Endothelial cell of umbilical vein (primary cell): ENCODE measurements around the gene GPAM. TPM values are rescaled to one million over a fixed set of nuclear protein-coding genes. Genes with fewer than 3 reads are reported as not detected.

ENCODE experiments used
- BruUV-seq: library from RNA; stranded (reverse); fragments of 400-500 nt; replicated peaks from 2 replicates; lab custom pipeline; 2021; lab: Mats Ljungman, UMichigan
- CTCF ChIA-PET: fragments of 300-600, 350-600 bp; sonication (Branson Sonifier 250); formaldehyde crosslinking; loops from one replicate; lab custom pipeline; 2021; ENCODE audit warnings: antibody characterized with exemption, inconsistent platforms; lab: Charles Lee
- POLR2A ChIA-PET: fragments of 300-600, 350-600 bp; sonication (Branson Sonifier 250); formaldehyde crosslinking; loops from one replicate; lab custom pipeline; 2021; ENCODE audit warnings: antibody characterized with exemption, inconsistent platforms; lab: Charles Lee
- DNase-seq: peaks from one replicate; pipeline ENCODE4 v3.0.0-alpha.2; 2011; ENCODE audit warnings: low read depth, low spot score
- FAIRE-seq: peaks from 2 replicates; lab custom pipeline; 2011; peaks lifted over from hg19 to GRCh38; lab: Jason Lieb, UNC
- H2AFZ ChIP-seq: 2 replicates; pipeline ENCODE4 v1.6.0; 2012; ENCODE audit warnings: low read depth, low read length, control low read depth, inconsistent platforms
- H3K27ac ChIP-seq: 2 replicates; pipeline ENCODE4 v1.5.1; 2011; ENCODE audit warnings: low read depth, mild to moderate bottlenecking, control low read depth, low read length, moderate library complexity; ENCODE audit not compliant: insufficient read depth
- H3K27me3 ChIP-seq, 2 experiments: 2 replicates each; pipeline versions ENCODE4 v1.6.0 to v1.6.1; 2011; ENCODE audit warnings: low read length in 2 of 2, mixed read lengths in 1 of 2; ENCODE audit not compliant: control insufficient read depth in 2 of 2, insufficient read depth in 2 of 2
- H3K36me3 ChIP-seq, 2 experiments: 2 replicates in 1 of 2; 3 replicates in 1 of 2; pipeline ENCODE4 v1.5.1; 2011; ENCODE audit warnings: low read length in 2 of 2, mild to moderate bottlenecking in 1 of 2, moderate library complexity in 1 of 2; ENCODE audit not compliant: control insufficient read depth in 2 of 2, insufficient read depth in 2 of 2; ENCODE audit errors: extremely low read depth in 1 of 2
- H3K4me1 ChIP-seq: 3 replicates; pipeline ENCODE4 v1.5.1; 2011; ENCODE audit warnings: mild to moderate bottlenecking, low read length; ENCODE audit not compliant: control insufficient read depth, insufficient read depth; ENCODE audit errors: extremely low read depth
- H3K4me2 ChIP-seq: 2 replicates; pipeline ENCODE4 v1.6.1; 2011; ENCODE audit warnings: low read length, control low read depth, mixed read lengths; ENCODE audit not compliant: insufficient read depth
- H3K4me3 ChIP-seq, 3 experiments: fragments of 200-600 bp in 1 of 3; sonication (generic), shearing (Covaris generic) in 1 of 3; replicated peaks in 1 of 3; 2 replicates each; pipeline ENCODE4 v1.5.1; 2011 to 2016; ENCODE audit warnings: control low read depth in 3 of 3, low read length in 3 of 3, mild to moderate bottlenecking in 2 of 3, inconsistent platforms in 1 of 3, low read depth in 1 of 3, moderate library complexity in 1 of 3; ENCODE audit not compliant: insufficient read depth in 1 of 3
- H3K79me2 ChIP-seq: 2 replicates; pipeline ENCODE4 v1.6.0; 2012; ENCODE audit warnings: low read length, inconsistent platforms; ENCODE audit not compliant: control insufficient read depth, insufficient read depth
- H3K9ac ChIP-seq: replicated peaks from 2 replicates; pipeline ENCODE3; 2011; ENCODE audit warnings: low read length, control low read depth; ENCODE audit not compliant: insufficient read depth; ENCODE audit errors: extremely low read depth
- H3K9me1 ChIP-seq: replicated peaks from 3 replicates; pipeline ENCODE4 v1.6.0; 2011; ENCODE audit warnings: mild to moderate bottlenecking, low read length; ENCODE audit not compliant: control insufficient read depth, insufficient read depth; ENCODE audit errors: extremely low read depth
- H3K9me3 ChIP-seq: replicated peaks from 2 replicates; pipeline ENCODE4 v1.5.1; 2012; ENCODE audit warnings: low read length, inconsistent platforms; ENCODE audit not compliant: control insufficient read depth, insufficient read depth
- H4K20me1 ChIP-seq: replicated peaks from 2 replicates; pipeline ENCODE3; 2011; ENCODE audit warnings: mild to moderate bottlenecking, low read length; ENCODE audit not compliant: control insufficient read depth, insufficient read depth; ENCODE audit errors: extremely low read depth
- EZH2 ChIP-seq: IDR thresholded peaks from 2 replicates; pipeline ENCODE4 v1.6.1; 2012; ENCODE audit warnings: borderline replicate concordance, low read depth, mild to moderate bottlenecking, moderate library complexity, low read length, inconsistent platforms; ENCODE audit not compliant: severe bottlenecking
- FOS ChIP-seq: IDR thresholded peaks from 2 replicates; pipeline ENCODE4 v1.6.1; 2011; ENCODE audit warnings: mild to moderate bottlenecking, low read length, moderate library complexity, borderline replicate concordance; ENCODE audit not compliant: insufficient read depth
- GATA2 ChIP-seq: IDR thresholded peaks from 2 replicates; pipeline ENCODE4 v1.7.0; 2011; ENCODE audit warnings: low read depth, mild to moderate bottlenecking, moderate library complexity, mixed read lengths, low read length; ENCODE audit not compliant: insufficient read length, insufficient read depth
- JUN ChIP-seq: IDR thresholded peaks from 2 replicates; pipeline ENCODE4 v1.6.1; 2011; ENCODE audit warnings: borderline replicate concordance, low read depth; ENCODE audit not compliant: insufficient read length, insufficient read depth
- MYC ChIP-seq: IDR thresholded peaks from one replicate; pipeline ENCODE4 v1.6.1; 2011; ENCODE audit warnings: mild to moderate bottlenecking, low read depth, low read length
- POLR2A ChIP-seq: IDR thresholded peaks from 2 replicates; pipeline ENCODE4 v1.6.1; 2012; ENCODE audit warnings: low read depth, mild to moderate bottlenecking, control low read depth, low read length
- POLR2AphosphoS5 ChIP-seq: IDR thresholded peaks from 2 replicates; pipeline ENCODE4 v1.6.1; 2012; ENCODE audit warnings: low read depth, mild to moderate bottlenecking, control low read depth, low read length, moderate library complexity; ENCODE audit not compliant: insufficient read depth
- dilution Hi-C: fragments of 300-500 bp; cut with MboI; formaldehyde crosslinking; loops from one replicate; pipeline ENCODE4 v1.15.0; 2019; ENCODE audit warnings: low sequenced_read_pairs; ENCODE audit not compliant: extremely low pct_ligation_motif_present
- intact Hi-C: fragments of 100-400 bp; cut with micrococcal nuclease; formaldehyde crosslinking; loops from one replicate; pipeline ENCODE4 v1.10.0; 2022
- polyA plus RNA-seq, 4 experiments: library from polyadenylated mRNA; depleted of rRNA in 3 of 4; stranded (reverse) in 3 of 4; unstranded in 1 of 4; fragments of >200 nt; gene quantifications; 2 replicates each; pipeline versions ENCODE4 v1.2.1 to v1.2.3, GENCODE V29; 2011 to 2012; ENCODE audit warnings: missing spikeins in 1 of 4
- total RNA-seq: library from RNA; stranded (reverse); gene quantifications from 2 replicates; pipeline ENCODE4 v1.2.3, GENCODE V29; 2021
- TF ChIP-seq, protein P1 (sequence below), 2 donors: IDR thresholded peaks; 1 replicate in 1 of 2; 2 replicates in 1 of 2; pipeline ENCODE4 v1.5.1; 2011; ENCODE audit warnings: low read length in 2 of 2, mild to moderate bottlenecking in 2 of 2, moderate library complexity in 2 of 2, control low read depth in 1 of 2, inconsistent platforms in 1 of 2, low read depth in 1 of 2; ENCODE audit not compliant: insufficient read depth in 1 of 2; ENCODE audit errors: extremely low read depth in 1 of 2
- TF ChIP-seq, protein P2 (sequence below): IDR thresholded peaks from 2 replicates; pipeline ENCODE4 v1.6.1; 2011; ENCODE audit not compliant: insufficient read depth, insufficient read length

Gene GPAM
- total and polyA plus RNA-seq, 2 donors (not counting 3 experiments of a cell fraction or from before 2014, with no cell fraction given) = 3.4 to 9.7 TPM

- Histone ChIP-seq H3K4me1 (no peaks in the 10 kb centered on the region), H2AFZ (no peak overlapping the region), H3K79me2 (no peaks in the 10 kb centered on the region), H3K27me3 (no peaks in the 10 kb centered on the region), H3K36me3 (no peaks in the 10 kb centered on the region), H3K4me3 (no peak overlapping the region), H3K9me1 (no peaks in the 10 kb centered on the region), H3K27ac (no peak overlapping the region), H3K9me3 (no peaks in the 10 kb centered on the region), H4K20me1 (no peaks in the 10 kb centered on the region), H3K9ac (no peak overlapping the region), H3K4me2 (no peak overlapping the region)
- ChIA-PET POLR2A (no interaction called here), CTCF (no interaction called here)
- TF ChIP-seq POLR2AphosphoS5 (no peak), EZH2 (no peak), GATA2 (no peak), POLR2A (no peak), FOS (no peak), JUN (no peak), MYC (no peak)
- TF ChIP-seq, protein P1, sequence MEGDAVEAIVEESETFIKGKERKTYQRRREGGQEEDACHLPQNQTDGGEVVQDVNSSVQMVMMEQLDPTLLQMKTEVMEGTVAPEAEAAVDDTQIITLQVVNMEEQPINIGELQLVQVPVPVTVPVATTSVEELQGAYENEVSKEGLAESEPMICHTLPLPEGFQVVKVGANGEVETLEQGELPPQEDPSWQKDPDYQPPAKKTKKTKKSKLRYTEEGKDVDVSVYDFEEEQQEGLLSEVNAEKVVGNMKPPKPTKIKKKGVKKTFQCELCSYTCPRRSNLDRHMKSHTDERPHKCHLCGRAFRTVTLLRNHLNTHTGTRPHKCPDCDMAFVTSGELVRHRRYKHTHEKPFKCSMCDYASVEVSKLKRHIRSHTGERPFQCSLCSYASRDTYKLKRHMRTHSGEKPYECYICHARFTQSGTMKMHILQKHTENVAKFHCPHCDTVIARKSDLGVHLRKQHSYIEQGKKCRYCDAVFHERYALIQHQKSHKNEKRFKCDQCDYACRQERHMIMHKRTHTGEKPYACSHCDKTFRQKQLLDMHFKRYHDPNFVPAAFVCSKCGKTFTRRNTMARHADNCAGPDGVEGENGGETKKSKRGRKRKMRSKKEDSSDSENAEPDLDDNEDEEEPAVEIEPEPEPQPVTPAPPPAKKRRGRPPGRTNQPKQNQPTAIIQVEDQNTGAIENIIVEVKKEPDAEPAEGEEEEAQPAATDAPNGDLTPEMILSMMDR (IDR thresholded peaks at IDR 0.05; ENCODE audit: extremely low read depth in 1 of 2, insufficient read depth in 1 of 2, low read depth in 1 of 2, low read length in 2 of 2) = no peak
- TF ChIP-seq, protein P2, sequence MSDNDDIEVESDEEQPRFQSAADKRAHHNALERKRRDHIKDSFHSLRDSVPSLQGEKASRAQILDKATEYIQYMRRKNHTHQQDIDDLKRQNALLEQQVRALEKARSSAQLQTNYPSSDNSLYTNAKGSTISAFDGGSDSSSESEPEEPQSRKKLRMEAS = no peak
- DNase-seq (no peak), FAIRE-seq (no peak)
- no TSS peak for BruUV-seq
- intact Hi-C loops = no loop called here
- dilution Hi-C loops = no loop called here
These were observed 18.5 kb upstream of the GPAM start for GRCh38 chr10:112202076-112202475.
